ENCODE data around the gene FBRSL1.

GRCh38 chr12:132512197-132513069 is 22.5 kb downstream of the FBRSL1 start:
- TF ChIP-seq EP300 (IDR thresholded peaks at IDR 0.05) (no peak), POLR2A (IDR thresholded peaks at IDR 0.05) (no peak), POLR2AphosphoS5 (IDR thresholded peaks at IDR 0.05) (no peak)
- TF ChIP-seq, protein P1, sequence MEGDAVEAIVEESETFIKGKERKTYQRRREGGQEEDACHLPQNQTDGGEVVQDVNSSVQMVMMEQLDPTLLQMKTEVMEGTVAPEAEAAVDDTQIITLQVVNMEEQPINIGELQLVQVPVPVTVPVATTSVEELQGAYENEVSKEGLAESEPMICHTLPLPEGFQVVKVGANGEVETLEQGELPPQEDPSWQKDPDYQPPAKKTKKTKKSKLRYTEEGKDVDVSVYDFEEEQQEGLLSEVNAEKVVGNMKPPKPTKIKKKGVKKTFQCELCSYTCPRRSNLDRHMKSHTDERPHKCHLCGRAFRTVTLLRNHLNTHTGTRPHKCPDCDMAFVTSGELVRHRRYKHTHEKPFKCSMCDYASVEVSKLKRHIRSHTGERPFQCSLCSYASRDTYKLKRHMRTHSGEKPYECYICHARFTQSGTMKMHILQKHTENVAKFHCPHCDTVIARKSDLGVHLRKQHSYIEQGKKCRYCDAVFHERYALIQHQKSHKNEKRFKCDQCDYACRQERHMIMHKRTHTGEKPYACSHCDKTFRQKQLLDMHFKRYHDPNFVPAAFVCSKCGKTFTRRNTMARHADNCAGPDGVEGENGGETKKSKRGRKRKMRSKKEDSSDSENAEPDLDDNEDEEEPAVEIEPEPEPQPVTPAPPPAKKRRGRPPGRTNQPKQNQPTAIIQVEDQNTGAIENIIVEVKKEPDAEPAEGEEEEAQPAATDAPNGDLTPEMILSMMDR (IDR thresholded peaks at IDR 0.05), result no peak

Data from sigmoid colon (tissue), 4 donors.